Activated T-cell treated with anti-CD3 and anti-CD28 coated beads, Interleukin-2, amount 50 U/mL, for 72 hours (primary cell): ENCODE data around the gene WBP2. TPM values are rescaled to one million over a fixed set of nuclear protein-coding genes. Genes with fewer than 3 reads are reported as not detected.
A peak's percentile ranks its signal among the peaks of the same experiment; 100 is the strongest.
"Not testable (repeated sequence)": the region's sequence is repeated elsewhere in the genome, so short reads cannot be mapped to it uniquely, and the experiment has no call there.

Source experiments
- ATAC-seq, 2 donors: fragments of 150-1000 bp; cut with Tn5 transposase; replicated peaks in 1 of 2; 2 replicates each; pipeline ENCODE4 v1.10.0; 2021; ENCODE audit warnings: moderate library complexity in 2 of 2, mild to moderate bottlenecking in 1 of 2
- DNase-seq, 2 donors: peaks; one replicate each; pipeline ENCODE4 v3.0.0; 2021 to 2022; ENCODE audit warnings: mixed read lengths in 1 of 2
- H3K27ac Mint-ChIP-seq: one replicate; pipeline ENCODE4 v1.8.0; 2022; ENCODE audit warnings: mild to moderate bottlenecking, moderate library complexity, mixed read lengths
- H3K27me3 Mint-ChIP-seq: one replicate; pipeline ENCODE4 v1.8.0; 2022; ENCODE audit warnings: low read depth, mixed read lengths
- H3K36me3 Mint-ChIP-seq, 2 donors: one replicate each; pipeline ENCODE4 v1.8.0; 2022; ENCODE audit warnings: mixed read lengths in 2 of 2, mild to moderate bottlenecking in 1 of 2; ENCODE audit not compliant: insufficient read depth in 2 of 2
- H3K4me1 Mint-ChIP-seq: one replicate; pipeline ENCODE4 v1.8.0; 2022; ENCODE audit warnings: low read depth, mixed read lengths
- H3K4me3 Mint-ChIP-seq, 2 donors: one replicate each; pipeline ENCODE4 v1.8.0; 2022; ENCODE audit warnings: mild to moderate bottlenecking in 2 of 2, mixed read lengths in 2 of 2, moderate library complexity in 2 of 2
- H3K9me3 Mint-ChIP-seq, 2 donors: one replicate each; pipeline ENCODE4 v1.8.0; 2022; ENCODE audit warnings: mixed read lengths in 2 of 2
- total RNA-seq, 2 donors: library from RNA; stranded (reverse); gene quantifications; one replicate each; pipeline ENCODE4 v1.2.3, GENCODE V29; 2022

Gene WBP2
- total RNA-seq, 2 donors from 2014 or later, result 90.2 to 109 TPM

- Mint-ChIP-seq H3K27me3 (no peaks in the 10 kb centered on the region), H3K4me1 (peaks cover 32% of the 10 kb centered on the region), H3K4me3 (peak within 1 kb of the TSS; percentile 85 to 94), H3K27ac (peak within 1 kb of the TSS; percentile 60), H3K36me3 (no peaks in the 10 kb centered on the region), H3K9me3 (no peaks in the 10 kb centered on the region)
- ATAC-seq (peak; percentile 14 to 36), DNase-seq (peak; percentile 28 to 57)
Observed at GRCh38 chr17:75878174-75878998, 23.3 kb upstream of the WBP2 start, which contains the start of gene TRIM47. TRIM47 (minus strand) TSS chr17:75878581; CDS start chr17:75878548, 33 bp downstream.

GRCh38 chr17:75877752-75878173 is 22.6 kb upstream of the WBP2 start:
- peak overlapping the region; percentile 73 to 94 for H3K4me3 Mint-ChIP-seq
- no peaks in the 10 kb centered on the region for H3K36me3 Mint-ChIP-seq
- H3K27ac Mint-ChIP-seq, result peak overlapping the region; percentile 7
- ATAC-seq, result peak; percentile 82 to 88
- H3K4me1 Mint-ChIP-seq, result peaks cover 34% of the 10 kb centered on the region
- peak; percentile 83 to 85 for DNase-seq
- H3K9me3 Mint-ChIP-seq, result no peaks in the 10 kb centered on the region
- H3K27me3 Mint-ChIP-seq, result no peaks in the 10 kb centered on the region

GRCh38 chr17:75876938-75877751 is 22.0 kb upstream of the WBP2 start:
- Mint-ChIP-seq H3K36me3 (no peaks in the 10 kb centered on the region), H3K27ac (peak overlapping the region; percentile 7), H3K27me3 (no peaks in the 10 kb centered on the region), H3K4me3 (peak overlapping the region; percentile 73 to 94), H3K4me1 (peaks cover 40% of the 10 kb centered on the region), H3K9me3 (no peaks in the 10 kb centered on the region)
- DNase-seq, result peak; percentile 51 to 58
- ATAC-seq, result peak; percentile 30 to 34

GRCh38 chr17:75876190-75876937 is 21.2 kb upstream of the WBP2 start:
- peak overlapping the region; percentile 73 to 94 for H3K4me3 Mint-ChIP-seq

GRCh38 chr17:75875940-75876189 is 20.7 kb upstream of the WBP2 start:
- no peaks in the 10 kb centered on the region for H3K36me3 Mint-ChIP-seq
- H3K4me3 Mint-ChIP-seq, result peak overlapping the region; percentile 73 to 94
- H3K27me3 Mint-ChIP-seq, result no peaks in the 10 kb centered on the region
- peak overlapping the region; percentile 7 for H3K27ac Mint-ChIP-seq
- peaks cover 40% of the 10 kb centered on the region for H3K4me1 Mint-ChIP-seq
- ATAC-seq, result no peak
- no peak for DNase-seq
- H3K9me3 Mint-ChIP-seq, result no peaks in the 10 kb centered on the region

More at GRCh38 chr17:75876190-75876937, 21.2 kb upstream of the WBP2 start:
- Mint-ChIP-seq H3K27ac (peak overlapping the region; percentile 7), H3K9me3 (no peaks in the 10 kb centered on the region), H3K4me1 (peaks cover 40% of the 10 kb centered on the region), H3K27me3 (no peaks in the 10 kb centered on the region), H3K36me3 (no peaks in the 10 kb centered on the region)
- peak; percentile 56 to 59 for ATAC-seq
- peak; percentile 70 to 72 for DNase-seq

- H3K27me3 Mint-ChIP-seq, result no peaks in the 10 kb centered on the region
- no peak for ATAC-seq
- no peak for DNase-seq
- H3K4me3 Mint-ChIP-seq, result peak overlapping the region; percentile 73 to 94
- H3K36me3 Mint-ChIP-seq, result no peaks in the 10 kb centered on the region
- peaks cover 40% of the 10 kb centered on the region for H3K4me1 Mint-ChIP-seq
- peak overlapping the region; percentile 7 for H3K27ac Mint-ChIP-seq
- H3K9me3 Mint-ChIP-seq, result no peaks in the 10 kb centered on the region
Observed at GRCh38 chr17:75875182-75875939, 20.2 kb upstream of the WBP2 start.

GRCh38 chr17:75874323-75875181 is 19.4 kb upstream of the WBP2 start:
- peaks cover 40% of the 10 kb centered on the region for H3K4me1 Mint-ChIP-seq
- peak overlapping the region in 1 of 2 donors; percentile 25 for H3K4me3 Mint-ChIP-seq
- H3K27me3 Mint-ChIP-seq, result no peaks in the 10 kb centered on the region
- ATAC-seq (no peak), DNase-seq (no peak)
- no peak overlapping the region for H3K27ac Mint-ChIP-seq
- H3K36me3 Mint-ChIP-seq, result no peaks in the 10 kb centered on the region
- no peaks in the 10 kb centered on the region for H3K9me3 Mint-ChIP-seq

GRCh38 chr17:75873587-75874322 is 18.6 kb upstream of the WBP2 start:
- H3K4me3 Mint-ChIP-seq, result peak overlapping the region in 1 of 2 donors; percentile 25
- no peak for DNase-seq
- no peak overlapping the region for H3K27ac Mint-ChIP-seq
- H3K9me3 Mint-ChIP-seq, result no peaks in the 10 kb centered on the region
- H3K4me1 Mint-ChIP-seq, result peaks cover 36% of the 10 kb centered on the region
- no peak for ATAC-seq
- no peaks in the 10 kb centered on the region for H3K36me3 Mint-ChIP-seq
- H3K27me3 Mint-ChIP-seq, result no peaks in the 10 kb centered on the region

- Mint-ChIP-seq H3K9me3 (no peaks in the 10 kb centered on the region), H3K4me3 (no peak overlapping the region), H3K27me3 (no peaks in the 10 kb centered on the region), H3K27ac (no peak overlapping the region), H3K36me3 (no peaks in the 10 kb centered on the region), H3K4me1 (peaks cover 33% of the 10 kb centered on the region)
- ATAC-seq (no peak), DNase-seq (peak in 1 of 2 donors; percentile 42)
Observed at GRCh38 chr17:75872434-75873351, 17.6 kb upstream of the WBP2 start.

- not testable (repeated sequence) for ATAC-seq, H3K27me3 Mint-ChIP-seq, H3K27ac Mint-ChIP-seq, H3K4me3 Mint-ChIP-seq, H3K9me3 Mint-ChIP-seq, DNase-seq, H3K36me3 Mint-ChIP-seq
- peaks cover 20% of the 10 kb centered on the region for H3K4me1 Mint-ChIP-seq
Observed at GRCh38 chr17:75870228-75870627, 15.1 kb upstream of the WBP2 start.
